K562 (cell line): Measurements from ENCODE around the gene IL1B. TPM values are rescaled to one million over a fixed set of nuclear protein-coding genes. Genes with fewer than 3 reads are reported as not detected.

Experiments used
- ATAC-seq: fragments of 200-7000 bp; cut with Tn5 transposase; 3 replicates; pipeline ENCODE4 v1.9.1; 2020; ENCODE audit warnings: moderate library complexity
- BruUV-seq: library from RNA; stranded (reverse); fragments of 400-500 nt; replicated peaks from 2 replicates; lab custom pipeline; 2021; lab: Mats Ljungman, UMichigan
- CTCF ChIA-PET: fragments of 300-600 bp; formaldehyde crosslinking; extraction: SDS; loops from one replicate; lab custom pipeline; 2021; ENCODE audit warnings: low intra/inter-chr PET ratio; lab: Yijun Ruan, JAX
- POLR2A ChIA-PET: fragments of 300-600, 350-650 bp; sonication (Branson Sonifier 250); formaldehyde crosslinking; extraction: SDS; loops from one replicate; lab custom pipeline; 2021; ENCODE audit warnings: antibody characterized with exemption, inconsistent platforms; lab: Yijun Ruan, JAX
- DNase-seq, 4 experiments: peaks; one replicate each; pipeline versions ENCODE4 v3.0.0 to v3.0.0-alpha.2; 2011 to 2018; ENCODE audit warnings: low spot score in 3 of 4, mixed read lengths in 3 of 4; ENCODE audit errors: extremely low read depth in 1 of 4
- FAIRE-seq: peaks from 2 replicates; lab custom pipeline; 2011; peaks lifted over from hg19 to GRCh38; lab: Jason Lieb, UNC
- H2AFZ ChIP-seq: 2 replicates; pipeline ENCODE4 v1.6.0; 2011; ENCODE audit warnings: low read depth, low read length, control low read depth, inconsistent platforms
- H3K27ac ChIP-seq: fragments of 200-600 bp; 3 replicates; pipeline ENCODE4 v1.8.0; 2011; ENCODE audit warnings: low read depth, mild to moderate bottlenecking, control low read depth, inconsistent platforms, low read length, moderate library complexity, mixed read lengths; ENCODE audit errors: extremely low read depth
- H3K27me3 ChIP-seq, 2 experiments: fragments of 300-600 bp in 1 of 2; 2 replicates in 1 of 2; 3 replicates in 1 of 2; pipeline versions ENCODE4 v1.6.0 to v1.8.0; 2011; ENCODE audit warnings: inconsistent platforms in 2 of 2, low read length in 2 of 2, mild to moderate bottlenecking in 1 of 2, mixed read lengths in 1 of 2, moderate library complexity in 1 of 2; ENCODE audit not compliant: control insufficient read depth in 2 of 2, insufficient read depth in 2 of 2
- H3K36me3 ChIP-seq: fragments of 300-600 bp; 3 replicates; pipeline ENCODE4 v1.8.0; 2011; ENCODE audit warnings: mild to moderate bottlenecking, low read length, inconsistent platforms; ENCODE audit not compliant: control insufficient read depth, insufficient read depth
- H3K4me1 ChIP-seq, 2 experiments: fragments of 200-600 bp in 1 of 2; replicated peaks in 1 of 2; 2 replicates in 1 of 2; 3 replicates in 1 of 2; pipeline versions ENCODE4 v1.5.1 to v1.8.0; 2011; ENCODE audit warnings: inconsistent platforms in 2 of 2, low read length in 2 of 2, mild to moderate bottlenecking in 1 of 2, mixed read lengths in 1 of 2, moderate library complexity in 1 of 2; ENCODE audit not compliant: control insufficient read depth in 2 of 2, insufficient read depth in 2 of 2
- H3K4me2 ChIP-seq: 2 replicates; pipeline ENCODE4 v1.6.1; 2011; ENCODE audit warnings: low read length, control low read depth, inconsistent platforms, mixed read lengths; ENCODE audit not compliant: insufficient read depth
- H3K4me3 ChIP-seq: fragments of 200-600 bp; sonication (generic), shearing (Covaris generic); 2 replicates; pipeline ENCODE4 v1.5.1; 2016; ENCODE audit warnings: control low read depth, inconsistent platforms
- H3K79me2 ChIP-seq: fragments of 200-600 bp; 3 replicates; pipeline ENCODE4 v1.8.0; 2011; ENCODE audit warnings: low read length, inconsistent platforms; ENCODE audit not compliant: control insufficient read depth, insufficient read depth
- H3K9ac ChIP-seq, 2 experiments: 2 replicates each; pipeline versions ENCODE4 v1.6.0 to v1.6.1; 2011; ENCODE audit warnings: low read depth in 2 of 2, low read length in 2 of 2, control low read depth in 1 of 2, inconsistent platforms in 1 of 2, mild to moderate bottlenecking in 1 of 2, mixed read lengths in 1 of 2; ENCODE audit not compliant: insufficient read depth in 1 of 2
- H3K9me1 ChIP-seq: one replicate; pipeline ENCODE4 v1.6.0; 2011; ENCODE audit warnings: inconsistent platforms, mild to moderate bottlenecking, low read length, moderate library complexity; ENCODE audit not compliant: control insufficient read depth, insufficient read depth
- H3K9me3 ChIP-seq: replicated peaks from 2 replicates; pipeline ENCODE4 v1.5.1; 2011; ENCODE audit warnings: low read depth, low read length, inconsistent platforms; ENCODE audit not compliant: control insufficient read depth, insufficient read depth
- H4K20me1 ChIP-seq: replicated peaks from 2 replicates; pipeline ENCODE4 v1.6.1; 2011; ENCODE audit warnings: low read length, inconsistent platforms, mixed read lengths; ENCODE audit not compliant: control insufficient read depth, insufficient read depth
- CXXC5 ChIP-seq: fragments of 250-450 bp; sonication (Bioruptor Pico); IDR thresholded peaks from 2 replicates; pipeline ENCODE4 v1.8.0; 2022; ENCODE audit warnings: inconsistent platforms, mild to moderate bottlenecking, moderate library complexity
- E2F3 ChIP-seq: fragments of 250-450 bp; sonication (Bioruptor Pico); IDR thresholded peaks from 2 replicates; pipeline ENCODE4 v1.4.0; 2020; ENCODE audit warnings: mild to moderate bottlenecking
- GATAD2A ChIP-seq: fragments of 450-650 bp; IDR thresholded peaks from 2 replicates; pipeline ENCODE4 v1.6.1; 2017
- GTF2F1 ChIP-seq: IDR thresholded peaks from 2 replicates; pipeline ENCODE4 v1.6.1; 2011; ENCODE audit warnings: low read depth, low read length, improper control_type of control experiment
- HIVEP1 ChIP-seq: fragments of 250-450 bp; sonication (Bioruptor Pico); IDR thresholded peaks from 2 replicates; pipeline ENCODE4 v1.4.0; 2020; ENCODE audit warnings: mild to moderate bottlenecking
- HMGN3 ChIP-seq: IDR thresholded peaks from 2 replicates; pipeline ENCODE4 v1.6.1; 2011; ENCODE audit warnings: borderline replicate concordance, low read depth, mild to moderate bottlenecking, mixed read lengths, low read length; ENCODE audit not compliant: insufficient read length; ENCODE audit errors: extremely low read depth
- HOXB6 ChIP-seq: fragments of 250-450 bp; sonication (Bioruptor Pico); IDR thresholded peaks from 2 replicates; pipeline ENCODE4 v1.5.1; 2022; ENCODE audit warnings: mild to moderate bottlenecking, borderline replicate concordance
- ILF3 ChIP-seq: fragments of 450-650 bp; IDR thresholded peaks from 2 replicates; pipeline ENCODE4 v1.6.1; 2018; ENCODE audit warnings: antibody characterized with exemption, mild to moderate bottlenecking, moderate library complexity, borderline replicate concordance
- MTA2 ChIP-seq: fragments of 450-650 bp; IDR thresholded peaks from 2 replicates; pipeline ENCODE4 v1.6.1; 2016; ENCODE audit warnings: low read depth
- MXI1 ChIP-seq: IDR thresholded peaks from 2 replicates; pipeline ENCODE4 v1.6.1; 2011; ENCODE audit warnings: low read depth, mild to moderate bottlenecking, improper control_type of control experiment, low read length
- NFE2L1 ChIP-seq: fragments of 450-650 bp; IDR thresholded peaks from 2 replicates; pipeline ENCODE4 v1.6.1; 2016; ENCODE audit warnings: missing genetic modification characterization, low read depth, mild to moderate bottlenecking, missing compliant biosample characterization, moderate library complexity, borderline replicate concordance
- PHF20 ChIP-seq: fragments of 450-650 bp; IDR thresholded peaks from 2 replicates; pipeline ENCODE4 v1.6.1; 2018; ENCODE audit not compliant: partially characterized antibody
- PTTG1 ChIP-seq: fragments of 450-650 bp; IDR thresholded peaks from 2 replicates; pipeline ENCODE4 v1.6.1; 2016; ENCODE audit warnings: low read depth, mild to moderate bottlenecking, missing genetic modification characterization, missing compliant biosample characterization
- SMARCC2 ChIP-seq: fragments of 450-650 bp; IDR thresholded peaks from 2 replicates; pipeline ENCODE4 v1.6.1; 2017; ENCODE audit warnings: antibody characterized with exemption, moderate library complexity, mild to moderate bottlenecking, low read depth
- SMC3 ChIP-seq: conservative IDR thresholded peaks from 2 replicates; pipeline ENCODE4 v1.6.1; 2011; ENCODE audit warnings: low read depth, low read length, improper control_type of control experiment; ENCODE audit not compliant: insufficient read depth
- STAG1 ChIP-seq: sonication (generic); formaldehyde crosslinking; IDR thresholded peaks from 2 replicates; pipeline ENCODE4 v1.5.0; 2020; ENCODE audit warnings: missing genetic modification reagents, borderline replicate concordance
- TAF9B ChIP-seq: fragments of 450-650 bp; IDR thresholded peaks from 2 replicates; pipeline ENCODE4 v1.6.1; 2018; ENCODE audit warnings: mild to moderate bottlenecking; ENCODE audit not compliant: partially characterized antibody
- ZNF133 ChIP-seq: fragments of 250-450 bp; sonication (Bioruptor Pico); IDR thresholded peaks from 2 replicates; pipeline ENCODE4 v1.4.0; 2020; ENCODE audit warnings: mild to moderate bottlenecking
- ZNF695 ChIP-seq: fragments of 450-650 bp; formaldehyde crosslinking; IDR thresholded peaks from 2 replicates; pipeline ENCODE4 v1.4.0; 2020; ENCODE audit warnings: mild to moderate bottlenecking, moderate library complexity
- WGBS: fragments of 100-300 bp; shearing (Covaris generic); methylation state at CpG from one replicate; pipeline ENCODE4 v1.1.6; 2016; ENCODE audit warnings: low coverage, mixed read lengths; ENCODE audit not compliant: insufficient coverage; ENCODE audit errors: missing lambda C conversion rate; 5-methylcytosine and 5-hydroxymethylcytosine counted together
- in situ Hi-C: fragments of 300-500 bp; cut with MboI; formaldehyde crosslinking; loops from 4 replicates; pipeline ENCODE4 v1.15.0; 2018; ENCODE audit warnings: inconsistent platforms, mixed read lengths
- intact Hi-C: fragments of 100-400 bp; cut with micrococcal nuclease; formaldehyde crosslinking; loops from 2 replicates; pipeline ENCODE4 v1.14.2; 2022
- polyA plus RNA-seq, 8 experiments: library from polyadenylated mRNA; depleted of rRNA in 4 of 8; stranded (reverse) in 5 of 8; unstranded in 3 of 8; fragments of >200 nt; fragmentation: Nextera tagmentation in 2 of 8; fragmentation: Illumina TruSeq in 1 of 8; extraction: Ambion mirVana in 2 of 8; extraction: Trizol in 1 of 8; gene quantifications; 2 replicates each; pipeline versions ENCODE4 v1.2.1 to v1.2.3, GENCODE V29; 2011 to 2014; ENCODE audit warnings: inconsistent platforms in 1 of 8, missing spikeins in 1 of 8
- total RNA-seq, 7 experiments: library from RNA; depleted of rRNA in 6 of 7; stranded (reverse); fragments of >200 nt in 6 of 7; fragmentation: Illumina TruSeq in 2 of 7; extraction: Trizol in 2 of 7; gene quantifications; 2 replicates each; pipeline versions ENCODE4 v1.2.1 to v1.2.3, GENCODE V29; 2011 to 2021; ENCODE audit warnings: low replicate concordance in 1 of 7

Gene IL1B
- total and polyA plus RNA-seq, 9 of the 15 experiments (the other 6 are each of a cell fraction or from before 2014, with no cell fraction given), result 0.29 TPM; not detected in 8

GRCh38 chr2:112791693-112792230 lies 44.8 kb downstream of the IL1B start:
- Histone ChIP-seq H3K36me3 (no peaks in the 10 kb centered on the region), H3K27me3 (no peaks in the 10 kb centered on the region), H3K4me2 (no peak overlapping the region), H3K27ac (no peak overlapping the region), H3K4me1 (peaks cover 0 to 40% of the 10 kb centered on the region in 2 experiments; a peak in 4 of 5 replicates), H3K9me1 (no peaks in the 10 kb centered on the region), H2AFZ (no peak overlapping the region)
- in situ Hi-C loops, result no loop called here
- CTCF ChIA-PET, result no interaction called here
- 56% methylated on average over 3 of the region's 3 CpGs for WGBS
- TF ChIP-seq PHF20 (no peak), CXXC5 (CRISPR knock-in tag) (0 out of 2 replicates have a peak, but pooled peaks have one; percentile 22)
- TF ChIP-seq, all 486 proteins: peak for 1
- no peak overlapping the region for H3K4me3 ChIP-seq
- ATAC-seq (no peak), FAIRE-seq (no peak), DNase-seq (no peak)
- no peaks in the 10 kb centered on the region for H4K20me1 ChIP-seq
- 0 out of 2 replicates have a peak, but pooled peaks cover 4% of the 10 kb centered on the region for H3K9me3 ChIP-seq
- POLR2A ChIA-PET, result interaction anchor here (0.6 kb wide), 1 partner anchor 442 kb away, joined by 3 read pairs; no protein-coding TSS in a partner anchor
- no peaks in the 10 kb centered on the region for H3K79me2 ChIP-seq
- no peak overlapping the region for H3K9ac ChIP-seq
- no TSS peak for BruUV-seq
- intact Hi-C loops, result no loop called here

DNA sequence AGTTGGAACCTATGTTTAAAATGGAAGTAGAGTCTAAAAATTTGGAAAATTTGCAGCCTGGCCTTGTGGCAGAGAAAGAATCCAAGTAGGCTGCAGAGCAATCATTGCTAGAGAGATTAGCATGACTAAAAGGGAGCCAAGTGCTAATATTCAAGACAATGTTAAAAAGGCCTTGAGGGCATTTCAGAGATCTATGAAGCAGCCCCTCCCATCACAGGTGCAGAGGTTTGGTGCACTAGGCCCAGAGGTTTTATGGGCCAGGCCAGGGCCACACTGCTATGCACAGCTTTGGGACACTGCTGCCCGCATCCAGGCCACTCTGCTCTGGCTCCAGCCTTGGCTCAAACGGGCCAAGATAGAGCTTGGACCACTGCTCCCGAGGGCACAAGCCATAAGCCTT lies 45.6 kb downstream of the IL1B start:
- Histone ChIP-seq H3K4me3 (no peak overlapping the region), H2AFZ (no peak overlapping the region), H3K9me1 (no peaks in the 10 kb centered on the region), H3K36me3 (no peaks in the 10 kb centered on the region), H3K27me3 (no peaks in the 10 kb centered on the region), H3K9me3 (0 out of 2 replicates have a peak, but pooled peaks cover 4% of the 10 kb centered on the region), H3K9ac (no peak overlapping the region), H3K4me2 (no peak overlapping the region), H3K79me2 (no peaks in the 10 kb centered on the region), H3K4me1 (peaks cover 0 to 40% of the 10 kb centered on the region in 2 experiments; a peak in 4 of 5 replicates), H3K27ac (no peak overlapping the region), H4K20me1 (no peaks in the 10 kb centered on the region)
- in situ Hi-C loops (no loop called here), intact Hi-C loops (no loop called here)
- no peak for ATAC-seq
- no peak for FAIRE-seq
- CTCF ChIA-PET, result no interaction called here
- no TSS peak for BruUV-seq
- no peak for DNase-seq
- POLR2A ChIA-PET, result interaction anchor here (0.6 kb wide), 1 partner anchor 443 kb away, joined by 3 read pairs; no protein-coding TSS in a partner anchor
- WGBS, result 55% methylated on average over 3 of the region's 3 CpGs
- TF ChIP-seq E2F3 (CRISPR knock-in tag), result no peak
- TF ChIP-seq HMGN3, result no peak
- no peak for TF ChIP-seq HOXB6
- no peak for TF ChIP-seq ZNF133 (CRISPR knock-in tag)
- no peak for TF ChIP-seq GTF2F1
- TF ChIP-seq MTA2, result no peak
- TF ChIP-seq SMC3, result no peak
- no peak for TF ChIP-seq SMARCC2
- no peak for TF ChIP-seq TAF9B
- no peak for TF ChIP-seq ILF3
- no peak for TF ChIP-seq MXI1
- TF ChIP-seq NFE2L1, result no peak
- TF ChIP-seq GATAD2A, result no peak
- TF ChIP-seq ZNF695 (CRISPR knock-in tag), result no peak
- no peak for TF ChIP-seq PTTG1
- TF ChIP-seq STAG1 (CRISPR knock-in tag), result no peak
- TF ChIP-seq HIVEP1 (CRISPR knock-in tag), result no peak
